A549 (cell line): ENCODE data around the gene CAT. TPM values are rescaled to one million over a fixed set of nuclear protein-coding genes. Genes with fewer than 3 reads are reported as not detected.

Experiments
- ATAC-seq, 2 experiments: fragments of 200-7000 bp in 1 of 2; fragments of >200 bp in 1 of 2; cut with Nextera tagmentation in 1 of 2; cut with Tn5 transposase in 1 of 2; 3 replicates each; pipeline versions ENCODE4 v1.8.0 to v1.9.1; 2018 to 2020; ENCODE audit warnings: mild to moderate bottlenecking in 1 of 2, moderate library complexity in 1 of 2
- CTCF ChIA-PET: fragments of 300-600 bp; sonication (Branson Sonifier 250); formaldehyde crosslinking; extraction: SDS; loops from one replicate; lab custom pipeline; 2021; ENCODE audit warnings: antibody characterized with exemption, inconsistent platforms; lab: Yijun Ruan, JAX
- POLR2A ChIA-PET: fragments of 350-600 bp; formaldehyde crosslinking; extraction: SDS; loops from one replicate; lab custom pipeline; 2021; ENCODE audit warnings: antibody characterized with exemption, inconsistent platforms; lab: Yijun Ruan, JAX
- DNase-seq, 2 experiments: peaks; one replicate each; pipeline versions ENCODE4 v3.0.0 to v3.0.0-alpha.2; 2011 to 2016; ENCODE audit warnings: low read depth in 1 of 2, low spot score in 1 of 2
- FAIRE-seq: peaks from 2 replicates; lab custom pipeline; 2011; peaks lifted over from hg19 to GRCh38; lab: Jason Lieb, UNC
- H3K27ac ChIP-seq, 2 experiments: fragments of >200 bp; sonication (Bioruptor Twin); formaldehyde crosslinking; 3 replicates each; pipeline ENCODE4 v1.5.1; 2016 to 2017
- H3K4me1 ChIP-seq: fragments of >200 bp; sonication (Bioruptor Twin); formaldehyde crosslinking; 3 replicates; pipeline ENCODE4 v1.6.1; 2016
- H3K4me2 ChIP-seq: fragments of >200 bp; sonication (Bioruptor Twin); formaldehyde crosslinking; 3 replicates; pipeline ENCODE4 v1.6.1; 2016
- H3K4me3 ChIP-seq: fragments of >200 bp; sonication (Bioruptor Twin); formaldehyde crosslinking; 3 replicates; pipeline ENCODE4 v1.5.1; 2016
- H3K9me3 ChIP-seq: fragments of >200 bp; sonication (Bioruptor Twin); formaldehyde crosslinking; 3 replicates; pipeline ENCODE4 v1.6.1; 2016
- ATOH8 ChIP-seq: fragments of 250-450 bp; sonication (Bioruptor Pico); IDR thresholded peaks from 2 replicates; pipeline ENCODE4 v1.5.0; 2020; ENCODE audit warnings: low read depth, mild to moderate bottlenecking, moderate library complexity
- BHLHE40 ChIP-seq: IDR thresholded peaks from 2 replicates; pipeline ENCODE4 v1.6.1; 2012; ENCODE audit warnings: low read depth, low read length, inconsistent platforms
- CBX8 ChIP-seq: fragments of 200-600 bp; sonication (generic); IDR thresholded peaks from 2 replicates; pipeline ENCODE4 v1.6.1; 2016
- CHD2 ChIP-seq: fragments of 150-350 bp; IDR thresholded peaks from 2 replicates; pipeline ENCODE4 v1.6.1; 2014; ENCODE audit warnings: low read length; ENCODE audit not compliant: partially characterized antibody
- CHD4 ChIP-seq: fragments of 200-600 bp; sonication (generic); IDR thresholded peaks from 2 replicates; pipeline ENCODE4 v1.6.1; 2016; ENCODE audit warnings: antibody characterized with exemption, mild to moderate bottlenecking, borderline replicate concordance
- EHMT2 ChIP-seq: fragments of 200-600 bp; sonication (generic); IDR thresholded peaks from 2 replicates; pipeline ENCODE4 v1.6.1; 2016; ENCODE audit warnings: antibody characterized with exemption, low read depth, mild to moderate bottlenecking, moderate library complexity
- ELK1 ChIP-seq: fragments of 150-350 bp; IDR thresholded peaks from 2 replicates; pipeline ENCODE4 v1.6.1; 2014; ENCODE audit warnings: low read depth, mild to moderate bottlenecking, low read length
- EP300 ChIP-seq, 2 experiments: fragments of >200 bp; sonication (Bioruptor Twin); formaldehyde crosslinking; IDR thresholded peaks; 2 replicates in 1 of 2; 3 replicates in 1 of 2; pipeline ENCODE4 v1.6.1; 2016 to 2017
- HEYL ChIP-seq: fragments of 250-450 bp; sonication (Bioruptor Pico); IDR thresholded peaks from 2 replicates; pipeline ENCODE4 v1.8.0; 2021; ENCODE audit warnings: mild to moderate bottlenecking, moderate library complexity
- HOXA7 ChIP-seq: fragments of 250-450 bp; sonication (Bioruptor Pico); IDR thresholded peaks from 2 replicates; pipeline ENCODE4 v1.5.0; 2020; ENCODE audit warnings: mild to moderate bottlenecking, moderate library complexity
- HOXB13 ChIP-seq: fragments of 250-450 bp; sonication (Bioruptor Pico); IDR thresholded peaks from 2 replicates; pipeline ENCODE4 v1.5.0; 2020; ENCODE audit warnings: low read depth, mild to moderate bottlenecking, moderate library complexity
- HOXB5 ChIP-seq: fragments of 250-450 bp; sonication (Bioruptor Pico); IDR thresholded peaks from 2 replicates; pipeline ENCODE4 v1.5.0; 2020; ENCODE audit warnings: mild to moderate bottlenecking, moderate library complexity
- JUN ChIP-seq, 2 experiments: fragments of >200 bp; sonication (Bioruptor Twin); formaldehyde crosslinking; IDR thresholded peaks; 2 replicates in 1 of 2; 3 replicates in 1 of 2; pipeline ENCODE4 v1.6.1; 2016 to 2017
- KDM1A ChIP-seq: fragments of 200-600 bp; sonication (generic); IDR thresholded peaks from 2 replicates; pipeline ENCODE4 v1.6.1; 2016; ENCODE audit warnings: low read depth, mild to moderate bottlenecking
- KDM5A ChIP-seq: fragments of 200-600 bp; sonication (generic); IDR thresholded peaks from 2 replicates; pipeline ENCODE4 v1.6.1; 2016; ENCODE audit warnings: antibody characterized with exemption, mild to moderate bottlenecking
- MAX ChIP-seq: IDR thresholded peaks from 2 replicates; pipeline ENCODE4 v1.6.1; 2012
- MAZ ChIP-seq: fragments of 150-350 bp; IDR thresholded peaks from 2 replicates; pipeline ENCODE4 v1.6.1; 2014; ENCODE audit warnings: antibody characterized with exemption, low read depth, low read length, borderline replicate concordance
- NR3C1 ChIP-seq: fragments of >200 bp; sonication (Bioruptor Twin); formaldehyde crosslinking; IDR thresholded peaks from 3 replicates; pipeline ENCODE4 v1.6.1; 2017
- PHF8 ChIP-seq: fragments of 200-600 bp; sonication (generic); IDR thresholded peaks from 2 replicates; pipeline ENCODE4 v1.6.1; 2016; ENCODE audit warnings: low read depth, mild to moderate bottlenecking, antibody characterized with exemption, moderate library complexity, borderline replicate concordance
- RARB ChIP-seq: fragments of 250-450 bp; sonication (Bioruptor Pico); IDR thresholded peaks from 2 replicates; pipeline ENCODE4 v1.8.0; 2021; ENCODE audit warnings: mild to moderate bottlenecking, moderate library complexity
- RCOR1 ChIP-seq: fragments of 150-350 bp; IDR thresholded peaks from 2 replicates; pipeline ENCODE4 v1.6.1; 2014; ENCODE audit warnings: antibody characterized with exemption, low read length, low read depth
- RFX5 ChIP-seq: fragments of 450-650 bp; IDR thresholded peaks from 2 replicates; pipeline ENCODE4 v1.7.1; 2014; ENCODE audit warnings: antibody characterized with exemption, mild to moderate bottlenecking, moderate library complexity
- RNF2 ChIP-seq: fragments of 200-600 bp; sonication (generic); IDR thresholded peaks from 2 replicates; pipeline ENCODE4 v1.6.1; 2016; ENCODE audit warnings: low read depth, mild to moderate bottlenecking, antibody characterized with exemption, moderate library complexity, borderline replicate concordance
- SMC3 ChIP-seq: fragments of >200 bp; sonication (Bioruptor Twin); formaldehyde crosslinking; IDR thresholded peaks from 3 replicates; pipeline ENCODE4 v1.6.1; 2018; ENCODE audit warnings: inconsistent platforms
- TFCP2L1 ChIP-seq: fragments of 250-450 bp; sonication (Bioruptor Pico); IDR thresholded peaks from 2 replicates; pipeline ENCODE4 v1.5.0; 2021; ENCODE audit warnings: mild to moderate bottlenecking
- TP53 ChIP-seq: fragments of 250-450 bp; sonication (Bioruptor Pico); IDR thresholded peaks from 2 replicates; pipeline ENCODE4 v1.5.0; 2021; ENCODE audit warnings: mild to moderate bottlenecking, moderate library complexity
- ZNF302 ChIP-seq: fragments of 250-450 bp; sonication (Bioruptor Pico); IDR thresholded peaks from 2 replicates; pipeline ENCODE4 v1.9.0; 2021; ENCODE audit warnings: inconsistent platforms, mild to moderate bottlenecking, moderate library complexity
- ZSCAN20 ChIP-seq: fragments of 250-450 bp; sonication (Bioruptor Pico); IDR thresholded peaks from 2 replicates; pipeline ENCODE4 v1.8.0; 2022; ENCODE audit warnings: mild to moderate bottlenecking, moderate library complexity
- WGBS: methylation state at CpG from one replicate; pipeline ENCODE4 v1.1.6; 2017; ENCODE audit errors: missing lambda C conversion rate; 5-methylcytosine and 5-hydroxymethylcytosine counted together
- polyA plus RNA-seq, 4 experiments: library from polyadenylated mRNA; depleted of rRNA in 3 of 4; stranded (reverse); fragments of >200 nt; fragmentation: RNase III in 1 of 4; extraction: RNeasy Plus Mini Kit Qiagen cat#74134 plus additional on column Dnase treatment in 1 of 4; gene quantifications; 2 replicates in 3 of 4; 3 replicates in 1 of 4; pipeline ENCODE4 v1.2.3, GENCODE V29; 2011 to 2017

The CAT gene
- polyA plus RNA-seq, 2 of the 4 experiments (the other 2 are of a cell fraction) = 51.2 to 74.2 TPM

- Histone ChIP-seq H3K4me2 (no peak overlapping the region), H3K9me3 (no peaks in the 10 kb centered on the region), H3K4me1 (no peaks in the 10 kb centered on the region), H3K4me3 (no peak overlapping the region)
- no peak for DNase-seq
- POLR2A ChIA-PET = no interaction called here
- no peak for FAIRE-seq
- TF ChIP-seq KDM5A = no peak
- no peak for TF ChIP-seq HOXB13 (CRISPR knock-in tag)
- TF ChIP-seq CHD4 = no peak
- TF ChIP-seq JUN (IDR thresholded peaks at IDR 0.05) = no peak
- no peak for TF ChIP-seq ELK1
- TF ChIP-seq SMC3 = no peak
- no peak for TF ChIP-seq RCOR1
- no peak for TF ChIP-seq HOXA7 (CRISPR knock-in tag)
- TF ChIP-seq CHD2 = no peak
- TF ChIP-seq RARB = no peak
- TF ChIP-seq ZSCAN20 = no peak
- no peak for TF ChIP-seq CBX8
- no peak for TF ChIP-seq MAX
- no peak for TF ChIP-seq TFCP2L1 (CRISPR knock-in tag)
- no peak for TF ChIP-seq EHMT2
- TF ChIP-seq, all 56 proteins: peak for 0
- ATAC-seq = no peak
- H3K27ac ChIP-seq = no peak overlapping the region
- CTCF ChIA-PET = interaction anchor here (1.8 kb wide), 1 partner anchor 46 kb away, joined by 5 read pairs; no protein-coding TSS in a partner anchor
Measured at GRCh38 chr11:34447044-34447443, 8.3 kb downstream of the CAT start.

GRCh38 chr11:34448223-34448994, 9.7 kb downstream of the CAT start:
- H3K4me2 ChIP-seq = no peak overlapping the region
- ChIA-PET POLR2A (no interaction called here), CTCF (interaction anchor here (0.8 to 1.7 kb wide), 3 partner anchors 14 to 83 kb away, joined by 3 to 5 read pairs (median 3); no protein-coding TSS in a partner anchor)
- H3K4me3 ChIP-seq = no peak overlapping the region
- DNase-seq (no peak), ATAC-seq (no peak), FAIRE-seq (no peak)
- TF ChIP-seq CBX8 (no peak), KDM1A (no peak)
- H3K4me1 ChIP-seq = no peaks in the 10 kb centered on the region
- no peak overlapping the region for H3K27ac ChIP-seq
- no peaks in the 10 kb centered on the region for H3K9me3 ChIP-seq
- WGBS = 94% methylated on average over 11 of the region's 11 CpGs

GRCh38 chr11:34449013-34449412, 10.3 kb downstream of the CAT start:
- no peak for DNase-seq
- POLR2A ChIA-PET = no interaction called here
- WGBS = 69% methylated on average over 3 of the region's 3 CpGs
- CTCF ChIA-PET = interaction anchor here (1.3 to 1.7 kb wide), 3 partner anchors 13 to 83 kb away, joined by 3 to 5 read pairs (median 3); no protein-coding TSS in a partner anchor
- no peak for TF ChIP-seq HOXB13 (CRISPR knock-in tag)
- no peak for TF ChIP-seq CBX8
- no peak for ATAC-seq
- no peak overlapping the region for H3K27ac ChIP-seq
- H3K4me1 ChIP-seq = no peaks in the 10 kb centered on the region
- FAIRE-seq = no peak
- H3K4me2 ChIP-seq = no peak overlapping the region
- H3K4me3 ChIP-seq = no peak overlapping the region
- no peaks in the 10 kb centered on the region for H3K9me3 ChIP-seq

- DNase-seq (no peak), ATAC-seq (no peak), FAIRE-seq (no peak)
- no peak overlapping the region for H3K4me2 ChIP-seq
- no peak for TF ChIP-seq CHD4
- TF ChIP-seq ZNF302 (CRISPR knock-in tag) = no peak
- TF ChIP-seq ATOH8 = no peak
- TF ChIP-seq HOXB5 (CRISPR knock-in tag) = no peak
- TF ChIP-seq MAX = no peak
- no peak for TF ChIP-seq RARB
- TF ChIP-seq TP53 = no peak
- TF ChIP-seq HOXB13 (CRISPR knock-in tag) = no peak
- TF ChIP-seq PHF8 = no peak
- no peak for TF ChIP-seq TFCP2L1 (CRISPR knock-in tag)
- no peak for TF ChIP-seq RFX5
- TF ChIP-seq JUN (IDR thresholded peaks at IDR 0.05) = no peak
- TF ChIP-seq EP300 (IDR thresholded peaks at IDR 0.05) = no peak
- no peak for TF ChIP-seq BHLHE40
- no peak for TF ChIP-seq RNF2
- no peak for TF ChIP-seq ZSCAN20
- no peak for TF ChIP-seq MAZ
- TF ChIP-seq NR3C1 = no peak
- TF ChIP-seq HEYL (CRISPR knock-in tag) = no peak
- no peaks in the 10 kb centered on the region for H3K9me3 ChIP-seq
- H3K27ac ChIP-seq = no peak overlapping the region
- no peaks in the 10 kb centered on the region for H3K4me1 ChIP-seq
- 96% methylated on average over 3 of the region's 3 CpGs for WGBS
- CTCF ChIA-PET = no interaction called here
- H3K4me3 ChIP-seq = no peak overlapping the region
- POLR2A ChIA-PET = no interaction called here
Measured at GRCh38 chr11:34451053-34451452, 12.3 kb downstream of the CAT start.
